Fibroblast of lung (primary cell): ENCODE results near the gene ARHGEF11. TPM values are rescaled to one million over a fixed set of nuclear protein-coding genes. Genes with fewer than 3 reads are reported as not detected.

ENCODE experiments used
- DNase-seq, 2 donors: peaks; one replicate each; pipeline versions ENCODE4 v3.0.0 to v3.0.0-alpha.2; 2010; ENCODE audit warnings: low read depth in 2 of 2
- H2AFZ ChIP-seq: 2 replicates; pipeline ENCODE4 v1.5.1; 2012; ENCODE audit warnings: low read length, control low read depth, inconsistent platforms
- H3K27ac ChIP-seq: 2 replicates; pipeline ENCODE4 v1.5.1; 2011; ENCODE audit warnings: low read length, control low read depth; ENCODE audit not compliant: insufficient read depth
- H3K27me3 ChIP-seq: 2 replicates; pipeline ENCODE4 v1.5.1; 2011; ENCODE audit warnings: mild to moderate bottlenecking, low read length; ENCODE audit not compliant: control insufficient read depth, insufficient read depth
- H3K36me3 ChIP-seq: 2 replicates; pipeline ENCODE4 v1.5.1; 2011; ENCODE audit warnings: low read length; ENCODE audit not compliant: control insufficient read depth, insufficient read depth
- H3K4me1 ChIP-seq: 2 replicates; pipeline ENCODE4 v1.5.1; 2011; ENCODE audit warnings: low read length; ENCODE audit not compliant: control insufficient read depth, insufficient read depth; ENCODE audit errors: extremely low read depth
- H3K4me2 ChIP-seq: 2 replicates; pipeline ENCODE4 v1.5.1; 2011; ENCODE audit warnings: low read length, control low read depth; ENCODE audit not compliant: insufficient read depth; ENCODE audit errors: extremely low read depth
- H3K4me3 ChIP-seq, 4 experiments: fragments of 200-600 bp in 1 of 4; sonication (generic) in 1 of 4; replicated peaks in 1 of 4; 2 replicates each; pipeline ENCODE4 v1.5.1; 2011 to 2016; ENCODE audit warnings: low read length in 4 of 4, low read depth in 3 of 4, mild to moderate bottlenecking in 3 of 4, control low read depth in 2 of 4, inconsistent platforms in 1 of 4, mixed read lengths in 1 of 4; ENCODE audit not compliant: insufficient read depth in 1 of 4; ENCODE audit errors: control extremely low read depth in 1 of 4
- H3K79me2 ChIP-seq: 2 replicates; pipeline ENCODE4 v1.5.1; 2012; ENCODE audit warnings: mild to moderate bottlenecking, low read length, inconsistent platforms; ENCODE audit not compliant: control insufficient read depth, insufficient read depth
- H3K9ac ChIP-seq: 2 replicates; pipeline ENCODE4 v1.5.1; 2011; ENCODE audit warnings: mild to moderate bottlenecking, low read length, control low read depth; ENCODE audit not compliant: insufficient read depth
- H3K9me3 ChIP-seq: 2 replicates; pipeline ENCODE4 v1.5.1; 2012; ENCODE audit warnings: low read depth, low read length; ENCODE audit not compliant: control insufficient read depth, insufficient read depth
- H4K20me1 ChIP-seq: 2 replicates; pipeline ENCODE4 v1.5.1; 2011; ENCODE audit warnings: low read length; ENCODE audit not compliant: control insufficient read depth, insufficient read depth; ENCODE audit errors: extremely low read depth
- CTCF ChIP-seq, 2 donors: IDR thresholded peaks in 1 of 2; conservative IDR thresholded peaks in 1 of 2; 1 replicate in 1 of 2; 2 replicates in 1 of 2; pipeline ENCODE4 v1.5.1; 2011 to 2012; ENCODE audit warnings: low read length in 2 of 2, control low read depth in 1 of 2, inconsistent platforms in 1 of 2, low read depth in 1 of 2, mild to moderate bottlenecking in 1 of 2
- EZH2 ChIP-seq: IDR thresholded peaks from 2 replicates; pipeline ENCODE4 v1.5.1; 2012; ENCODE audit warnings: low read length, control low read depth, mild to moderate bottlenecking; ENCODE audit errors: missing control alignments
- polyA plus RNA-seq, 2 donors: library from polyadenylated mRNA; depleted of rRNA in 1 of 2; stranded (reverse) in 1 of 2; unstranded in 1 of 2; fragments of >200 nt; gene quantifications; 2 replicates each; pipeline ENCODE4 v1.2.1, GENCODE V29; 2011 to 2012; ENCODE audit warnings: missing spikeins in 1 of 2
- total RNA-seq: library from RNA; depleted of rRNA; stranded (reverse); fragments of >200 nt; gene quantifications from 2 replicates; pipeline ENCODE4 v1.2.1, GENCODE V29; 2014

ARHGEF11 gene
- total and polyA plus RNA-seq, 2 donors (not counting 1 experiment from before 2014, with no cell fraction given), result 12.8 to 29.1 TPM

- TF ChIP-seq EZH2 (no peak), CTCF (conservative IDR thresholded peaks at IDR 0.05 in 1 of 2, IDR thresholded peaks at IDR 0.05 in 1 of 2; ENCODE audit: low read depth in 1 of 2, low read length in 2 of 2) (no peak)
- no peaks in the 10 kb centered on the region for H3K4me1 ChIP-seq
- H4K20me1 ChIP-seq, result no peaks in the 10 kb centered on the region
- no peaks in the 10 kb centered on the region for H3K9me3 ChIP-seq
- DNase-seq, result no peak
- no peak overlapping the region for H2AFZ ChIP-seq
- H3K4me2 ChIP-seq, result no peak overlapping the region
- peaks cover 2% of the 10 kb centered on the region for H3K27me3 ChIP-seq
- H3K27ac ChIP-seq, result no peak overlapping the region
- H3K36me3 ChIP-seq, result no peaks in the 10 kb centered on the region
- no peak overlapping the region for H3K9ac ChIP-seq
- no peak overlapping the region for H3K4me3 ChIP-seq
- H3K79me2 ChIP-seq, result no peaks in the 10 kb centered on the region
These were observed 46.2 kb upstream of the ARHGEF11 start for GRCh38 chr1:157091668-157092273.

- TF ChIP-seq EZH2 (no peak), CTCF (conservative IDR thresholded peaks at IDR 0.05 in 1 of 2, IDR thresholded peaks at IDR 0.05 in 1 of 2; ENCODE audit: low read depth in 1 of 2, low read length in 2 of 2) (no peak)
- H3K4me1 ChIP-seq, result no peaks in the 10 kb centered on the region
- H4K20me1 ChIP-seq, result no peaks in the 10 kb centered on the region
- no peak for DNase-seq
- no peak overlapping the region for H3K27ac ChIP-seq
- H3K36me3 ChIP-seq, result no peaks in the 10 kb centered on the region
- H3K4me3 ChIP-seq, result no peak overlapping the region
- no peak overlapping the region for H3K9ac ChIP-seq
- no peaks in the 10 kb centered on the region for H3K79me2 ChIP-seq
- no peak overlapping the region for H2AFZ ChIP-seq
- peaks cover 2% of the 10 kb centered on the region for H3K27me3 ChIP-seq
- H3K9me3 ChIP-seq, result no peaks in the 10 kb centered on the region
- no peak overlapping the region for H3K4me2 ChIP-seq
These were observed 45.6 kb upstream of the ARHGEF11 start for GRCh38 chr1:157091186-157091585.

- Histone ChIP-seq H3K4me2 (no peak overlapping the region), H3K9ac (no peak overlapping the region), H4K20me1 (no peaks in the 10 kb centered on the region), H3K27me3 (peaks cover 2% of the 10 kb centered on the region), H3K4me3 (no peak overlapping the region), H2AFZ (no peak overlapping the region), H3K4me1 (no peaks in the 10 kb centered on the region), H3K27ac (no peak overlapping the region), H3K36me3 (no peaks in the 10 kb centered on the region), H3K9me3 (no peaks in the 10 kb centered on the region), H3K79me2 (no peaks in the 10 kb centered on the region)
- no peak for DNase-seq
- no peak for TF ChIP-seq CTCF (conservative IDR thresholded peaks at IDR 0.05 in 1 of 2, IDR thresholded peaks at IDR 0.05 in 1 of 2; ENCODE audit: low read depth in 1 of 2, low read length in 2 of 2)
These were observed 45.2 kb upstream of the ARHGEF11 start for GRCh38 chr1:157090771-157091170.
